ENCODE measurements around the gene ECE1.

- TF ChIP-seq CTCF (IDR thresholded peaks at IDR 0.05 in 8 of 11, conservative IDR thresholded peaks at IDR 0.05 in 3 of 11), result peak in 1 of 11 experiments; percentile 33
- no peak for TF ChIP-seq POLR2A (IDR thresholded peaks at IDR 0.05)
Measured at GRCh38 chr1:21329209-21329844, 39.1 kb upstream of the ECE1 start.

All from spleen (tissue), 7 donors.